Skin epidermis (tissue), 12 donors: Measurements from ENCODE around the gene QRFPR.
"Not testable (repeated sequence)": the region's sequence is repeated elsewhere in the genome, so short reads cannot be mapped to it uniquely, and the experiment has no call there.

Experiments
- H3K27ac ChIP-seq, 21 experiments: fragments of 200-600 bp; sonication (generic) in 11 of 21; one replicate each; pipeline ENCODE4 v1.5.0; 2020; ENCODE audit warnings: mild to moderate bottlenecking in 3 of 21, inconsistent platforms in 2 of 21, moderate library complexity in 2 of 21
- H3K4me3 ChIP-seq, 7 experiments: fragments of 200-600 bp; sonication (generic) in 2 of 7; one replicate each; pipeline ENCODE4 v1.5.0; 2020; ENCODE audit warnings: inconsistent platforms in 2 of 7, mild to moderate bottlenecking in 2 of 7, moderate library complexity in 1 of 7

QRFPR gene

DNA sequence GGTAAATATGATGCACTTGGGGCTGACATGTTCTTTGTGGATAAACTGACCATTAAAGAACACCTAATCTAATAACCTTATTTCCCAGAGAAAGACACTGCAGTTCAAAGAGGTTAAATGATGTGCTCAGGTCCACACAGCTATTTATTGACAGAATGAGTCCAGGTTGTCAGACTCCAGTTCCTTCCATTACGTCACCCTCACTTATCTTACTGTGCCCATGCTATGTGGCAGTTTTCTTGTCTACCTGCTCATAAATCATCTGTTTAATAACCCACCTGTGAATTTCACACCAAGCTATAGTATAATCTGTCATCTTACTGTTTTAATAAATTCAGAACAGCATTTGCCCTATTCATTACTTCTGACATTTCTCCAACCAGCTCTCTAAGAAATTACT is 36.7 kb downstream of the QRFPR start:
- Histone ChIP-seq H3K4me3 (no peak overlapping the region), H3K27ac (no peak overlapping the region)

DNA sequence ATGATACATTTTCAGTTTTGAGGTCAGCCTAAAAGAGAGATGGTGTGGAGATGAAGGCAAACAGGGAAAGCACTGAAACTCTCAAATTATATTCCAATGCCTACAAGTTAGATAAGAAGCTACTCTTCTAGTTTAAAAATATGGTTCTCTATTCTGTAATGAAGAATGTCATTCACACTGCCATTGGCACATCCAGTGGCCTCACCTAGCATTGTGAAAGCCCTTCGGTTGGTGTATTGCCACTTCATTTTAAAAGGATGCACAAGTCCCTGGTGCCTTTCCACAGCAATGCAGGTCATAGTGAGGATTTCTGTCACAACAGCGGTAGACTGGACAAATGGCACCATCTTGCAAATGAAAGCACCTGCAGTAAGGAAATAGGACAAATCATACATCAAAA is 40.6 kb downstream of the QRFPR start:
- Histone ChIP-seq H3K4me3 (no peak overlapping the region), H3K27ac (no peak overlapping the region)

DNA sequence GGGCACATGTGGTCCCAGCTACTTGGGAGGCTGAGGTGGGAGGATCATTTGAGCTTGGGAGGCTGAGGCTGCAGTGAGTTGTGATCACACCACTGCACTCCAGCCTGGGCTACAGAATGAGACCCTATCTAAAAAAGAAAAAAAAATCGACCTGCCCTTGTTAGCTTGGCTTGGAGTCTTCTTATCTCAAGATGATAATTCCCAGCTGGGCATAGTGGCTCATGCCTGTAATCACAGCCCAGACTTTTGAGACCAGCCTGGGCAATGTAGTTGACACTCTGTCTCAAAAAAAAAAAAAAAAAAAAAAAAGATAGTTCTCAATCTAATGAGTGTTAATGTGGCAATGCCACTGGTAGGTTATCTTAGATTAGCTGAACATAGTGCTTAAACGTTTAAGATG is 41.0 kb downstream of the QRFPR start:
- H3K4me3 ChIP-seq: no peak overlapping the region
- no peak overlapping the region for H3K27ac ChIP-seq

DNA sequence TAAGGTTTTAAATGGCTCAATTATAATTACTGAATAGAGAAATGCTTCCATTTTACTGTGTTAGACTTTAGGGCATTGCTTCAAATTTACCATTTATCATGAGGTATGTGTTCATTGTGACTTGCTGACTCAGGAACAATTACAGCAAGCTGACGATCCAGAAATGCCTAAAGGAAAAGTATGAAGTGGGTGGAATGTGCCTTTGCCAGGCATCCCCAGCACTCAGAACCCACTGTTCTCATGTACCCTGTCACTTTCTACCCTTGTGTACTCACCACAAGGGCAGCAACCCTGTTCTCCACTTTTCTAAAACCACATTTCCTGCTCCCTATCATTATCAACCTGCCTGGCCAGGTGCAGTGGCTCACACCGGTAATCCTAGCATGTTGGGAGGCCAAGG is 41.5 kb downstream of the QRFPR start:
- Histone ChIP-seq H3K4me3 (no peak overlapping the region), H3K27ac (no peak overlapping the region)

DNA sequence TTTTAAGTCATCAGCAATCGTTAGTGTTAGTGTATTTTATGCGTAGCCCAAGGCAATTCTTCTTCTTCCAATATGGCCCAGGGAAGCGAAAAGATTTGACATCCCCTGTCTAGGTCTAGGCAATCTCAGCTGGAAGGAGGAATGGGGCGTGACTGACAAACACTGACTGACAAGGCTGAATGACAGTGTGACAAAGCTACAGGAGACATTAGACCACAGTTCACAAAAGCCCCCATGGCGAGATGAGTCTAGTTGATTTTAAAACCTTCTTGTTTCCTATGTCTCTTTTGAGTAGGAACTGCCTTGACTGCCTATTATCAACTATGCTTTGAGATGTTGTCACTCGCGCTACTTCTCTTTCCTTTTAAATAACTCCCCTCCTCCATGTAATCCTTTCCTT is 42.3 kb downstream of the QRFPR start:
- H3K4me3 ChIP-seq: no peak overlapping the region
- no peak overlapping the region for H3K27ac ChIP-seq

DNA sequence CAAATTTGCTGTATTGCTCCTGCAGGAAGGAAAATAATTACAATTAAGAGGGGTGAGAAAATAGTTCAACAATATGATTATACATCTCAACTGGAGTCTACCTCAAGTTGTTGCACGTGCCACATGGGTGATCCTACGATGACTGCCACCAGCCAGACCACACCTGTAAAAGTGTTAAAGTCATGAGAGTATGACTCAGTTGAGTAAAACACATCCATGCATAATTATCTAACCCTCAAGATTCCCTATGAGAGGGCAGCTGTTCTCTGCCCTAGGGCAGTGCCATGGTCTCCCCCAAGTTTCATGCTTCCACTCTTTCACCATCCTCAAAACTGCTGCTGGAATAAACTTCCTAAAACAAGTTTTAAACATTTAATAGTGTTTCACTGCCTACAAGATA is 44.1 kb downstream of the QRFPR start:
- H3K27ac ChIP-seq: no peak overlapping the region
- H3K4me3 ChIP-seq: no peak overlapping the region

DNA sequence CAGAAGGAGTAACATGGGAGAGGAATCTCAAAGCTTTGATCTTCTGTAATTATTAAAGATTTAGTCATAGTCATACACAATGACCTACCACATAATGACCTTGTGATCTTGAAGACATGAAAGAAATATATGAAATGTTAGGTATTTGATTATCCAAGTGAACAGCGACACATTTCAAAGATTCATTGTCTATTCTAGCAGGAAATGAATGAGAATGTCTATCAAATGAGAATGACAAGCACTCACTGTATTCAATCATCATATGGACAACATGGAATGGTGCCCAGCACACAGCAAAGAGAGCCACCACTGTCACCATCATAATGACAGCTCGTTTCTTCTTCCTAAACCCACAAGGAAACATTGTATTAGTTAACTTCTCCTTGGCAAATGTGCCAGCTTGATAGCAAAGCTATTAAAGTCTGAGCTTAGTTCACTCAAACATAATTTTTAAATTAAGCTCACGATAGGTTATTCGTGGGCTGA is 50.6 kb downstream of the QRFPR start:
- Histone ChIP-seq H3K4me3 (no peak overlapping the region), H3K27ac (no peak overlapping the region)

DNA sequence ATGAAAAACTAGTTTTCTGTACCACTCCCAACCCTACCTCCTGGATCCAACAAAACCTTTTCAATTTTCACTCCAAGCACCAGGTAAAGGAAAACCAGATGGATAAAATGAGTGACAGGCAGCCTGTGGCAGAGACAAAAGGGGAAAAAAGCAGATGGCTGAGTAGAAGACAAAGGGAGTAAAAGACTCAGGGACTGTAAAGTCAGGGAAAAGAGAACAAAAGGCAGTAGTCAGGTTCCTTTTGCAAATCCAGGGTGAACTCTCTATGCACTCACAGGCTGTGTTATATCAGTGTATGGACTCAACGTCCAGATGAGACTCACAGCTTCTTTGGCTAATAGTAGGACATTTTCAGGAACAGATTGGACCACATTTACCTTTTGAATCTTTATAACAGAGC is 54.2 kb downstream of the QRFPR start:
- no peak overlapping the region for H3K4me3 ChIP-seq
- H3K27ac ChIP-seq: no peak overlapping the region

DNA sequence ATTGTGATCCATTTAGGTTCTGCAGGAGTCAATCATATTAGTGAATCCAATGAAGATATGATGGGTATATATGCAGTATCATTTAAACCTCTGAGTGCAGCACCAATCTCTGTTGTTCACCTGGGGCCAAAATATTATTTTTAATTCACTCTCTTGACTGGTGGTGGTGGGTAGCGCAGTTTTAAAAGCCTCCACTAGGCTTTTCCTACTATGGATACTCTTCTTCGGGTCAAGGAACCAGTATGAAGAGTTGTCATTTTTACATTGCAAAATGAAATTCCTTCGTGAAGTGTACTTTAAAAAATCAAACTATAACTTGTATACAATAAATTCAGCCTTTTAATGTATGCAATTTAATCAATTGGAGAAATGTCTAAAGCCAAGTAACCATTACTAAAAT is 56.5 kb downstream of the QRFPR start:
- H3K27ac ChIP-seq: no peak overlapping the region
- no peak overlapping the region for H3K4me3 ChIP-seq

DNA sequence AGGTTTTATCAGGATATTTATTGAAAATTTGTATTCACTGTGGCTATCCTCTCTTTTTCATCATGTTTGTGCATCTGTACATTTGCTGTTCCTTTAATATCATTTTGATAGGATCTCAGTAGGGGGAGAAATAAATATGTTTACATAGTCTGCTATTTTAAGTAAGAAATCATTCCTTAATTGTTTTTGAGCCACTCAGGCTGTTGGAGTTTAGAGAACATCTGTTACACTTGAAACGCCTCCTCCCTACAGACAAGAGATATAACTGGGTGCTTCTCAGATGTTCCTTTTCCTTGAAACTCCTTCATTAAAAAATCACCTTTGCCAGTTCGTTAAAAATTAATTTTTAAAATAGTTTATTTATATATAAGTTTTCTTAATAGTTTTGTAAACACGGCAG is 59.4 kb downstream of the QRFPR start:
- H3K4me3 ChIP-seq: no peak overlapping the region
- H3K27ac ChIP-seq: no peak overlapping the region

DNA sequence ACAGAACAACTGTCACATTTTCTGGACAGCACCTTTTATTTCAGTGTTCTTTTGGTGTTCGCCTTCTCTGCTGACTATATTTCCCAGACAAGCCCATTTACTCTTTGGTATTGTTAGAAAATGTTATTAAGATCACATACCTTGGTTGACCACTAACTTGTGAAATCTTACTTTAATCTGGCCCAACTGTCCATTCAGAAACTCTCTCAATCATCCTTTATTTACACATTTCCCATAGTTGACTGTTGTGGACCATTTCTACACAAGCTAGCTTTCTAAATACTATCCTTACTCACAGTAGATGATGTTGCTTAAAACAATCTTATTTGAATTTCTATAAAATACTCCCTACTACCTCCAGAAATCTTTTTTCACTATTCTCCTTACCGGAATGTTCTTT is 64.7 kb downstream of the QRFPR start:
- no peak overlapping the region for H3K27ac ChIP-seq
- no peak overlapping the region for H3K4me3 ChIP-seq

DNA sequence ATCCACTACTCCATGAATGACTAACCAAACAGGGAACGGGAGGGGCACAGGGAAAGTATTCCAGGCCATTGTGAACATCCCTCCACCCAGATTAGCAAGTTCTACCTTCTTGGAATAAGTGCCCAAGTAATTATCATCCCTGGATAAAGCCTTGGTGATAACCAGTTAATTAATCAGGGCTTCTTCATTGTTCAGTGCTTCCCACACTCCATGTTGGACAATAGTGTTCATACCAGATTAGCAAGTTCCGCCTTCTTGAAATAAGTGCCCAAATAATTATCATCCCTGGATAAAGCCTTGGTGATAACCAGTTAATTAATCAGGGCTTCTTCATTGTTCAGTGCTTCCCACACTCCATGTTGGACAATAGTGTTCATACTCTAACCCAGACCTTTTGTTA is 67.4 kb downstream of the QRFPR start:
- not testable (repeated sequence) for H3K4me3 ChIP-seq, H3K27ac ChIP-seq

DNA sequence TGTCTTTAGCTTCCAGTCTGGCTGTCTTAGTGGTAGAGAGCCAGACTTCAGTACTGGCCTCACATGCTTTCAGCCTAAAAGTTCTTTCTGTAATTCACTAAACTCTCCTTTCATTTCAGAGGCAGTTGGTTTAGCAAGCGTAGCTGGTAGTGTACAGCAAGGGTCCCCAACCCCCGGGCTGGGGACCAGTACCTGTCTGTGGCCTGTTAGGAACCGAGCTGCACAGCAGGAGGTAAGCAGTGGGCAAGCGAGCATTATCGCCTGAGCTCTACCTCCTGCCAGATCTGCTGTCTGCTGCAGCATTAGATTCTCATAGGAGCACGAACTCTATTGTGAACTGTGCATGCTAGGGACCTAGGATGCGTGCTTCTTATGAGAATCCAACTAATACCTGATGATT is 72.0 kb downstream of the QRFPR start:
- H3K4me3 ChIP-seq: no peak overlapping the region
- H3K27ac ChIP-seq: no peak overlapping the region

DNA sequence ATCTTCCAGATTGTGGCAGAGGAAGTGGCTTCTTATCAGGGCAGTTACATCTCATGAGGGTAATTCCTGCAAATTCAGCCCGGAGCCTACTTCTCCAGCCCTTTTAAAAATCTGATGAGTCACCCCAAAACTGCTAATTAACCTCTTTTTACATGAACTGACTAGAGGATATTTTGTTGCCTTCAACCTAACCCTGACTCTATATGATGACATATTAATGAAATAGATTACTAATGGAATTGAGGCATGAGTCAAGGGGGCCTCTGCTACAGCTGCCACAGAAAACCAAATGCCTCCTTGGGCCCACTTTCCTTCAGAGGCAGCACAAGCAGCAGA is 72.5 kb downstream of the QRFPR start:
- Histone ChIP-seq H3K27ac (no peak overlapping the region), H3K4me3 (no peak overlapping the region)

DNA sequence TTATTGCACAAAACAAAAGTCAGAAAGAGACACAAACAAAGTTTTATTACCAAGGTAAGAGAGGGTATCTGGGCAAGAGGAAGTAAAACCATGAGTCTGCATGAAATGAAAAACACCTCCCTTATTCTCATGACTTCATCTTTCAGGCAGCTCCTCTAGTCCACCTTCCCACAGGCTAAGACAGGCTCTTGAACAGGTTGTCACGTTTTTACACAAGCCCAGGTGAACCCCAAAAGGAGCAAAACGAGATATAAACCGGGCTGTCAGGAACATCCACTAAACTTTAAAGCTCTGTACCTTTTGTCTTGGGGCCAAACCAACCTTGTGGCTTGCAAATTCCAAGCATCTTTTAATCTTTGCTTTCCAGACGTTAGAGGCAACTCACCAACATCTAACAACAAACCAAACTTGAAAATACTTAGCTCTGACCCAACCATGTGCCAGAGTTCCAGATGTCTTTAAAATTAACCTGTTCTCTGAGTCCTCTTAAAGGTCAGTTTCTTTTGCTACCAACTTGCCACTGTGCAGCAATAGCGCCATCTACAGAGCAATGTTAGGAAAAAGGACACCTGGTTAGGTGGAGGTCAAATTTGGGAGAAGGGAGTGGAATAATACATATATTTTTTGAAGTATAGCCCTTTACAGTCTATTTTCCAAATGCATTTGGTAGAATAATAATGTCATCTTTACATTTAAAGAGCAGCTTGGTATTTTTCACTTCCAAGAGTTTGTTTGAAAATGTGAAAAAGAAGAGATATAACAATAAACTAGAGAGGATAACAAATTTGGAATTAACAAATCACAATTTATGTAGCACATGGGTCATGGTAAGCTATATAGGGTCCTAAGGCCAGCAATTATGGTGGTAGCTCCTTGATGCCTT is 73.1 kb downstream of the QRFPR start:
- Histone ChIP-seq H3K27ac (peak overlapping the region in 1 of 21 experiments; percentile 12), H3K4me3 (no peak overlapping the region)

DNA sequence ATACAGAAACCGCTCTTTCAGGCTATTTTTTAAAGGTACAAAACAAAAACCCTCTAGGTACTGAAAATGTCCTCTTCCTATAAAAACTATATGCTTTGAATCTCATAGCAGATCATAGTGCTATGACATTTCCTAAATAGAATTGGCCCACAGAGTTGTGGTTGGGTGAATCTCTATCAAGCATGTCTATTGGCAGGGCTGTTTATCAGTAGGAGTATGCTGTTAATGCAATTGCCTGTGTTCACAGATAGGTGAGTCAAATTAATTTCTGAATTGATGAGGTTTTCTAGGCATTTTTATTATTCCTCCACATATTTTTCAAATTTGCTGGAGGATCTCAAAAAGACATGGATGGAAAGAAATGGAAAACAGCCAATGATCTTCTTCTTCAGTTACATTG is 73.9 kb downstream of the QRFPR start:
- Histone ChIP-seq H3K4me3 (no peak overlapping the region), H3K27ac (no peak overlapping the region)

DNA sequence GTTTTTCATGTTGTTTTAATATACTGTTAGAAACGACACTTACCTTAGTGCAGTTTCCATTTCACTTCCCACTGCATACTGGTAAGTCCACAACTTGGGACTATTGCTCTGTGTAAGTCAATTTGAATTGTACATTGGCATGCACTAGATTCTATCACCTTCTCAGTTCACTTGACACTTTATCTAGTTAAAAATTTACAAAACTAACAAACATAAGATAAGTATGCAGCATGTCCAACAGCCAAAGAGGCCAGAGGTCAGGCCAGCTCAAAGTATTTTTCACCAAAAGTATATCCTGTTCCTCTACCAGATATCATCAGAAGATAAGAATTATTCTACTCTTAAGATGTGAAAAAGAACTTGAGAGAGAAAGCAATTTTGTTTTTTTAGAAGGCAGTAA is 75.9 kb downstream of the QRFPR start:
- no peak overlapping the region for H3K27ac ChIP-seq
- H3K4me3 ChIP-seq: no peak overlapping the region

DNA sequence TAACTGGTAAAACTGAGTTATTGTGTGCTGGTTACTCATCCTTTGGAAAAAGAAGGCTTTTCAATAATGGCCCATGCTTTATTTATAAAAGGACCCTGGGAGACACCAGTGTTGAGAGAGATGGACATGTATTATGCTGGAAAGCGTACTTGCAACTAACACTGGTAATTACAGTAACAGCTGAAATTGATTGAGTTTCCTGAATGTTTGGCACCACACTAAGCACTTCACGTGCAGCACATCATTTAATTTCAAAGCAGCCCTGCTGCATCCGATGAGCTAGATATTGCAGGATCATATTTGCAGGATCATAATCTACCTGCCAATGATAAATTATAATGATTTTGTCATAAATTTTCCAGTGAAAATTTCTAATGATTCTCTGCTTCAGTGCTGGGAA is 81.5 kb downstream of the QRFPR start:
- H3K27ac ChIP-seq: no peak overlapping the region
- no peak overlapping the region for H3K4me3 ChIP-seq

DNA sequence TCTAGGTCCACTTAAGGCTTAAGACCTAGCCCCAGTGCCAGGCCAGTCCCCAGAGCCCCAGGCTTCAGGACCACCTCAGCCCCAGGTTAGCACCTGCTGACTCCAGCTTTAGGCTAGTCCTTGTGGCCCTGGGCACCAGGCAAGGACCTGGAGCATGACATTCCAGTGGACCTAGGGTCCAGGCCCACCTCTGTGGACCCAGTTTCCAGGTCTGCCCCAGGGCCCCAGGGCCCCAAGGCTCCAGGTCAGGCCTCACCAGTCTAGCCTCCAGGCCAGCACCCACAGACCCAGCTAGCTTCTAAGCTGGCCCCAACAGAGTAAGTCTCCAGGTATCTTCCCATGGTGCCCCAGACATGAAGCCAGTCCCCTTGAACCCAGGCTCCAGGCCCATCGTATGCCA is 97.5 kb downstream of the QRFPR start:
- Histone ChIP-seq H3K4me3 (no peak overlapping the region), H3K27ac (no peak overlapping the region)

DNA sequence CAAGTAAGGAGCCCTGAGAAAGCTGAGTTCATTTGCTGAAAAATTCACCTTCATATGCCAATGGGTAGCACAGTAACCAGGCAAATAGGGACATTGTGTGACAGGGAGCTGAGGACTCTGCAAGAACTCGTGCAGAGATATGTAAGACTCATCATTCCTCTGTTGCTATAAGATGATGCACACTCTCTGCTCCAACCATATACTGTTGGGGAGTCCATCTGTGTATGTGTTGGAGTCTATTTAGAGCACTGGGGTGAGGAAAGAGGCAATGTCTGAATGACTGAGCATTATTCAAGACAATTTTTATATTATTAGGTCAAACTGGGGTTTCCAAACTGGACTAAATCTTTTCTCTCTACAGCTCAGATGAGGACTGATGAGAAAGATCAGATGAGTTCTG is 100.4 kb downstream of the QRFPR start:
- H3K27ac ChIP-seq: no peak overlapping the region
- no peak overlapping the region for H3K4me3 ChIP-seq

DNA sequence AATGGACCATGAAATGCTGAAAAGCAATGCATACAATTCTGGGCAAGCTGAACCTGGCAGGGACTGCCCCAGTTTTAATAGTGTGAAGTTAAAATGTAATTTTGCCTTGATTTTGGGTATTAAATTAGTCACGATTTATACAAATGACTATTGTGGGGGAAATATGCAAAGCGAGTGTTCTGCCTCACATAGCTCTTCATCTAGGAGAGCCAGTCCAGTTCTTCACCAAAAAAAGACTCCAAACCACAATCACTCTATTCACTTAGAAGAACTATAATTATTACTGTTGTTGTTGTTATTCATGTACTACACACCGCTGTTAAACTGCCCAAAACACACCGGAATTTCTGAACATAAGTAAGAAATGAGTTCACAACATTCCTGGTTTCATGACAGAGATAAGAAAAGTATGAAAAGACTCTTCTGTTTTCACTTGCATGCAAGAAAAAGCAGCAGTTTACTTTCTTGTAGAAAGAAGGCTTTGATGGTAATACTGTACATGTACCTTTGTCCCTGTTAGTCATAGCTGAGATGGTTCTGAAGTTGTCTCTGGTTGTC is 101.9 kb downstream of the QRFPR start:
- no peak overlapping the region for H3K27ac ChIP-seq
- H3K4me3 ChIP-seq: no peak overlapping the region
